ENCODE data around the gene GRIA3.

GRCh38 chrX:123405231-123405630 lies 221.2 kb downstream of the GRIA3 start:
- TF ChIP-seq POLR2A (IDR thresholded peaks at IDR 0.05; ENCODE audit: low read length) (no peak), GATA1 (IDR thresholded peaks at IDR 0.05; ENCODE audit: low read depth, low read length) (no peak)
